GM21717 (cell line): ENCODE results near the gene MCM5.
"Not testable (repeated sequence)": the region's sequence is repeated elsewhere in the genome, so short reads cannot be mapped to it uniquely, and the experiment has no call there.

Source experiments
- ATAC-seq: cut with Tn5 transposase; IDR thresholded peaks from one replicate; pipeline ENCODE4 v1.9.1; 2021; ENCODE audit warnings: mild to moderate bottlenecking, moderate library complexity; ENCODE audit not compliant: unreplicated experiment

MCM5 gene

DNA sequence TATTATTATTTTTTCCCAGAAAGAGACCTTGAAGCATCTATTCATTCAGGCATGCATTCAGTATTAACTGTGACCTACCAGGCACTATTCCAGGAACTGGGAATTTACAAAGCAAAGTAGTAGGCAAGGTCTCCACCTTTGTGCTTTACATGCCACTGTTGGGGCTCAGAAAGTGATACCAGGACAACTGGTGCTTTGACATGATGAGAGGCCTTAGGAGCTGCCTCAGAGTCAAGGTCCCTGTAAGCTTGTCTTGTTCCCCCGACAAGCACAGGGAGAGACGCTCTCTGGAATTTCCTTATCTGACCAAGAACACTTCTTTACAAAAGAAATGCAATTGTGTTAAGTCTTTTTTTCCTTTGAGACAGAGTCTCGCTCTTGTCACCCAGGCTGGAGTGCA lies 21.3 kb upstream of the MCM5 start:
- no peak for ATAC-seq

DNA sequence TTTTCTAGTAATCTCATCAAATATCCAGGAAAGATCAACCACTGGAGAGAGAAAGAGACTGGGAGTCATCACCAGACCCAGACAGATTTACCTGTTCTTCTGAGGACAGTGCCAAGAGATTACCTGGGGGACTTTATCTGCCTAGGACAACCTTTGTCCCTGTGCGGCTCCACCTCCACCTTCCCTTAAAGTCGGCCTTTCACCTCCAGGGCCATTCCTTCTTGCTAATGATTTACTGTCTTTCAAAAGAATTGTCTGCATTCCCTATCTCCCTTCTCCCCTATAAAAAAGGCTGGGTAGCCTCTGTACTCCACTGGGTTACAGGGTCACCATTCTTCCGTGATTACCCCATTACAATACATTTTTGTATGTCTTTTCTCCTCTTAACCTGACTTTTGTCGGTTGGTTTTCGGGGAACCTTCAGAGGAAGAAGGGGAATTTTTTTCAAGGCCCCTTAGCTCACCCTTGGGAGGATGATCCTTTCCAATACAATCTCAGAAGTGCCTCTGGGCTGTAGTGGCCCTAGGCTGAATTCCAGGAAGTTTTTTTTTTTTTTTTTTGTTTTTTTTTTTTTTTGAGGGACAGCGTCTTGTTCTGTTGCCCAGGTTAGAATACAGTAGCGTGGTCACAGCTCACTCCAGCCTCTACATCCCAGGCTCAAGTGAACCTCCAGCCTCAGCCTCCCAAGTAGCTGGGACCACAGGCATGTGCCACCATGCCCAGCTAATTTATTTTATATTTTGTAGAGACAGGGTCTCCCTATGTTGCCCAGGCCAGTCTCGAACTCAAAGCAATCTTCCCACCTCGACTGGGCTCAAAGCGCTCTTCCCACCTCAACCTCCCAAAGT lies 20.6 kb upstream of the MCM5 start:
- no peak for ATAC-seq

DNA sequence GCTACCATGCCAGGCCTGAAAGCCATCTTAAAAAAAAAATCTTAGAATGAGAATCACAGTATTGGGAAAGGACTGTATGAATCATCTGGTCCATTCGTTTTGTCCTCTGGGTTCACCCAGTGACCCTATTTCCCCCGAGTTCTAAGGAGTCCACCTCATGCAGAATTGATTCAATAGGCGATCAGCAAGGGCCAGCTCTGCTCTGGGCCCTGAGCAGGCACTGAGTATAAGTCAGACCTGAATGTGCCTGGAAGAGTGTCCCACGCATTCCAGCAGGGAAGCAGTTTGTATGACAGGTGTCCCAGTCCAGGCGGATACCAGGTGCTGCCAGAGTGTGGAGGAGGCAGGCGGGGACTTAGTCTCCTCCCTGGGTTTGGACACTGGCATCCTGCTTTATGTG lies 19.9 kb upstream of the MCM5 start:
- no peak for ATAC-seq

GRCh38 chr22:35380537-35381423 lies 19.2 kb upstream of the MCM5 start, which contains the start of gene HMOX1:
HMOX1 (plus strand) TSS chr22:35381096; CDS start chr22:35381174, 78 bp downstream.
- ATAC-seq, result no peak

DNA sequence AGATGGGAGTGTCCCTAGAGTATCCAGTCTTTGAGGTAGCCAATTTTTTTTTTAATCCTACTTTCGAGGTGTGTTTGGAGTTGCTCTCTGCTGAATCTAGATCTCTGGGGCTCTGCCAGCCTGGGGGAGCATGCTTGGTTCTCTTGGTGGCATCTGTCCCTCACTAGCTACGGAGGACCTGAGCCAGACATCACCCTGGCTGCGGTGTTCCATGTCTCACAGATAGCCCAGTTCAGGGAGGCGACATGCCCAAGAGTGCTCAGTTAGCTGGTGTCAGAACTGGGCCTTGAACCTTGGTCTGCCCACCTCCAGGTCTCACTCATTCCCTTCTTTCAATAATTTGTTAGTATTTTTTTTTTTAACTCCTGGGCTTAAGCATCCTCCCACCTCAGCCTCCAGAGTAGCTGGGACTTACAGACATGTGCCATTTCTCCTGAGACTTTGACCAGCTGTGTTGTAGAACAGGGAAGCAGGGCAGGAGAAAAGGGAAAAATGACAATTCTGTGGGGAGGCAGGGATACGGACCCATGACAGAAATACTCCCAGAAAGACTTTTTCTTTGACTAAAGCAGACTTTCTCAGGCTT lies 18.4 kb upstream of the MCM5 start:
- no peak for ATAC-seq

DNA sequence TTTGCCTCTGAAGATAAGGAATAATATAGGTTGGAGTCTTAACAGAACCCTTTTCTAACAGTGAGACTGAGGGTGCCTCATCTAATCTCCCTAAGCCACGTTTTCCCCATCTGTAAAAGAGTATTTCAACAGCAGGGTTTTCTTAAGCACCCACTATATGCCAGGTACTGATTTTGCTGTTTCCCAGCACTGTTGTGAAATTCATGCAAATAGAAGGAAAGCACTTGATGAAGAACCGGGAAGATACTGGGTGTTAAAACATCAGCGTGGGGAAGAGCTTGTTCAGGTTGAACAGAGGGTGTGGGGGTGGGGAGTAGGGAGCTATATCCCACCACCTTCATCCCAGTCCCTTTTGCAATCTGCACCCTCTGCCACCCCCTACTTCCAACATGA lies 16.3 kb upstream of the MCM5 start:
- no peak for ATAC-seq

- ATAC-seq, result no peak
Observed at GRCh38 chr22:35384527-35384926, 15.4 kb upstream of the MCM5 start.

DNA sequence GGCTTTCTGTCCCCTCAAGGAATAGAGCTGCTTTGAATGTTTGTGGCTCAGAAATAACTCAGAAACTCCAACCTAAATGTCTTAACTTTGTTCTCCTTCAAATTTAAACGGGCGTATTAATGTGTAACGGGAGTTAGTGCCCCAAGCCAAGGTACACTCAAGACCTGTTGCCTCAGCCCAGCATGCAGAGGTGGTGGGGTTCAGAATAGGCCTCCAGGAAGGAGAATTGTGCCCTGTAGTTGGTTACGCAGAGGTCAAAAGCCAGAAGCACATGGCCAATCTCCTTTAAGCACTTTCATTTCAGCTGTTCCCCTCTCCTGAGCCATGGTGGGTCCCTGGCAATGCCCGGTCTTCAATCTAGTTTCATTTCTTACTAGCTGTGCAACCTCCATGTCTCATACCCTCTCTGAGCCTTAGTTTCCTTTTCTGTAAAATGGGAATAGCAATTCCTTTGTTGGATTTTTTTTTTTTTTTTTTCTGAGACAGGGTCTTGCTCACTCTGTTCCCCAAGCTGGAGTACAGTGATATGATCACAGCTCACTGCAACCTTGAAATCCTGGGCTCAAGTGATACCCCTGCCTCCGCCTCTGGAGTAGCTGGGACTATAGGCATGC lies 14.9 kb upstream of the MCM5 start:
- no peak for ATAC-seq

DNA sequence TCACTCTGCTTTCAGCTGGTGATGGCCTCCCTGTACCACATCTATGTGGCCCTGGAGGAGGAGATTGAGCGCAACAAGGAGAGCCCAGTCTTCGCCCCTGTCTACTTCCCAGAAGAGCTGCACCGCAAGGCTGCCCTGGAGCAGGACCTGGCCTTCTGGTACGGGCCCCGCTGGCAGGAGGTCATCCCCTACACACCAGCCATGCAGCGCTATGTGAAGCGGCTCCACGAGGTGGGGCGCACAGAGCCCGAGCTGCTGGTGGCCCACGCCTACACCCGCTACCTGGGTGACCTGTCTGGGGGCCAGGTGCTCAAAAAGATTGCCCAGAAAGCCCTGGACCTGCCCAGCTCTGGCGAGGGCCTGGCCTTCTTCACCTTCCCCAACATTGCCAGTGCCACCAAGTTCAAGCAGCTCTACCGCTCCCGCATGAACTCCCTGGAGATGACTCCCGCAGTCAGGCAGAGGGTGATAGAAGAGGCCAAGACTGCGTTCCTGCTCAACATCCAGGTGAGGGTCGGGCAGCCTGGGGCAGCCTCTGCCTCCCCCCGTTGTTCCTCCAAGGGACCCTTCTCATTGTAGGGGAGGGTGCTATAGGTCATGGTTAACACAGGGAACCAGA lies 13.2 kb upstream of the MCM5 start:
- ATAC-seq, result no peak

- ATAC-seq, result no peak
Observed at GRCh38 chr22:35390933-35391332, 9.0 kb upstream of the MCM5 start.

- no peak for ATAC-seq
Observed at GRCh38 chr22:35392357-35392756, 7.6 kb upstream of the MCM5 start.

DNA sequence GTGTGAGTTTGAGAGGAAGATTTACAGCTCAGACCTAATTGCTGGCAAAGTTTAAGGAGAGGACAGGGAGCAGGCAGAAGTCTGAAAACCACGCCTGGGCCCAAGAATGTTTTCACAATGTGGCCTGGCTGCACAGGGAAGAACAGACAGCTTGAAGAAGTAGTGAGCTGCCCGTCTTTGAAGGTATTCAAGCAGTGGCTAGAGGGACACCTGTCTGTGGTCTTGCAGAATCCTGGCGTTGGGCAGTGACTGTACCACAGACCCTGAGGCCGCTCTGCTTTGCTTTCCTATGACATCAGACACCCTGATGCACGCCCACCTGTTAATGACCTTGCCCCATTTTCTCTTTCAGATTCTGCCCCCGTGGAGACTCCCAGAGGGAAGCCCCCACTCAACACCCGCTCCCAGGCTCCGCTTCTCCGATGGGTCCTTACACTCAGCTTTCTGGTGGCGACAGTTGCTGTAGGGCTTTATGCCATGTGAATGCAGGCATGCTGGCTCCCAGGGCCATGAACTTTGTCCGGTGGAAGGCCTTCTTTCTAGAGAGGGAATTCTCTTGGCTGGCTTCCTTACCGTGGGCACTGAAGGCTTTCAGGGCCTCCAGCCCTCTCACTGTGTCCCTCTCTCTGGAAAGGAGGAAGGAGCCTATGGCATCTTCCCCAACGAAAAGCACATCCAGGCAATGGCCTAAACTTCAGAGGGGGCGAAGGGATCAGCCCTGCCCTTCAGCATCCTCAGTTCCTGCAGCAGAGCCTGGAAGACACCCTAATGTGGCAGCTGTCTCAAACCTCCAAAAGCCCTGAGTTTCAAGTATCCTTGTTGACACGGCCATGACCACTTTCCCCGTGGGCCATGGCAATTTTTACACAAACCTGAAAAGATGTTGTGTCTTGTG lies 6.6 kb upstream of the MCM5 start:
- ATAC-seq, result no peak

DNA sequence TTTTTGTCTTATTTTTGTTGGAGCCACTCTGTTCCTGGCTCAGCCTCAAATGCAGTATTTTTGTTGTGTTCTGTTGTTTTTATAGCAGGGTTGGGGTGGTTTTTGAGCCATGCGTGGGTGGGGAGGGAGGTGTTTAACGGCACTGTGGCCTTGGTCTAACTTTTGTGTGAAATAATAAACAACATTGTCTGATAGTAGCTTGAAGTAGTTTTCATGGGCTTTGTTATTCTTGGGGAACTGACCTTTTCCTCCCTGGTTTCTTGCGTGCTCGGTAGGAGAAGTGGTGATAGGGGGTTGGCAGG lies 6.0 kb upstream of the MCM5 start:
- no peak for ATAC-seq

DNA sequence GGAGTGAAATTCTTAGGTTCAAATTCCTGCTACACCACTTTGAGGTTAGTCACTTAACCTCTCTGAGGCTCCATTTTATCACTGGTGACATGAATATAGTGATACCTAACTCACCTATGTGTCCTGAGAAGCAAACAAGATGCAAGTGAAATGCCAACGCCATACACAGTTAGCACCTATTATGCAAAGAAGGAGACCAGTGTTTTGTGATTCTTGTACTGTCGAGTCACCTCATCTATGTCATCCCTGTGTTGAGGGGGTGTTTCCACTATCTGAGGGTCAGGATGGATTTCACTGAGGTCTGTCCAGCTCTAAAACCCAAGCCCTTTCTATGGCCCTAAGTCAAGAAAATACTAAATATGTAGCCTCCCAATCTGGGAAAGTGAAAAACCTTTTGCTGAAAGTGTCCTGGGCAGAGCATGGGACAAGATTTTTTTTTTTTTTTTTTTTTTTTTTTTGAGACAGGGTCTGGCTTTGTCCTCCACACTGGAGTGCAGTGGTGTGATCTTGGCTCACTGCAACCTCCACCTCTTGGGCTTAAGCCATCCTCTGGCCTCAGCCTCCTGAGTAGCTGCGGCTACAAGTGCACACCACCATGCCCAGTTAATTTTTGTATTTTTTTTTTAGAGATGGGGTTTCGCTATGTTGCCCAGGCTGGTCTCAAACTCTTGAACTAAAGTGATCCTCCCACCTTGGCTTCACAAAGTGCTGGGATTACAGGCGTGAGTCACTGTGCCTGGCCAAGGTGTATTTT lies 5.0 kb upstream of the MCM5 start:
- no peak for ATAC-seq

DNA sequence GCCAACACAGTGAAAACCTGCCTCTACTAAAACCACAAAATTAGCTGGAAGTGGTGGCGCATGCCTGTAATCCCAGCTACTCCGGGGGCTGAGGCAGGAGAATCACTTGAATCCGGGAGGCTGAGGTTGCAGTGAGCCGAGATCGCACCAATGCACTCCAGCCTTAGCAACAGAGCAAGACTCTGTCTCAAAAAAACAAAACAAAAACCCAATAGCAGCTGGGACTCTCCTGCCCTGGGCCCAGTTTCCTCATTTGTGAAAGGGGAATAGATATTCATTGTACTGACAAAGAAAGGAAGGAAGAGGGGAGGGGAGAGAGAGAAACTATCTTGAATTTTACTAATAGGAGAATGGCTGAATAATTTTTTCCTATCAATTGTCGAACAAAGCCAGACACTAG lies 3.3 kb upstream of the MCM5 start:
- ATAC-seq, result not testable (repeated sequence)

DNA sequence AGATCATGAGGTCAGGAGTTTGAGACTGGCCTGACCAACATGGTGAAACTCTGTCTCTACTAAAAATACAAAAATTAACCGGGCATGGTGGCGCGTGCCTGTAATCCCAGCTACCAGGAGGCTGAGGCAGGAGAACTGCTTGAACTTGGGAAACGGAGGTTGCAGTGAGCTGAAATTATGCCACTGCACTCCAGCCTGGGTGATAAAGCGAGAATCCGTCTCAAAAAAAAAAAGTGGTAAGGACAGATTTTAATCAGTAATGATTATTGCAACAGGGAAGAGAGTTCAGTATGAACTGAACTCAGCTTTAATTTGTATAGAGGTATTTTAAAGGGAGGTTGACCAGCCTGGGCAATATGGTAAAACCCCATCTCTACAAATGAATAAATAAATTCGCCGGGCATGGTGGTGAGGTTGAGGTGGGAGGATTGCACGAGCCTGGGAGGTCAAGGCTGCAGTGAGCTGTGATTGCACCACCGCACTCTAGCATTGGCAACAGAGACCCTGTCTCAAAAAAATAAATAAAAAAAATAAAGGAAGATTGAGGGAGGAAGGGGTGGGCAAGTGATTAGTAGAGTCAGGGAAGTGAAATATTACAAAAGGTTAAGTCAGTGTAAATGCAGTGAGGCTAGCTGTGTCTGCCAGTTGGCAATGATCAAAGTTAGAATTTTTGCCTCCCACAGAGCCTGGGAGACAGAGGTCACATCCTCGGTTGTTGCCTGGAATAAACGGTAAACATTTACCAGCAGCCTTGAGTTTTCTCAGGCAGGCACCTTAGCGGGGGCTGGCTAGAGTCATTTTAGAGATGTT lies 2.6 kb upstream of the MCM5 start:
- no peak for ATAC-seq

DNA sequence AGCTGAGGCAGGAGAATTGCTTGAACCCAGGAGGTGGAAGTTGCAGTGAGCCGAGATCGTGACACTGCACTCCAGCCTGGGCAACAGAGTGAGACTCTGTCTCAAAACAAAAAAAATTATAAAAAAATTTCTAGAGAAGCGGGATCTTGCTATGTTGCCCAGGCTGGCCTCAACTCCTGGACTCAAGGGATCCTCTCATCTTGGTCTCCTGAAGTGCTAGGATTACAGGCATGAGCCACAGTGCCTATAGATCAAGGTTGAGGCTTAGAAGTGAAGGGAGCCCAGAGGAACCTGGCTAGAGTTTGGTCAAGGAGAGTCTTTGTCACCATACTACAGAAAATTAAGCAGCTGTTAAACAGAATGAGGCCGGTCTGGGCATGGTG lies 1.4 kb upstream of the MCM5 start:
- ATAC-seq, result no peak

DNA sequence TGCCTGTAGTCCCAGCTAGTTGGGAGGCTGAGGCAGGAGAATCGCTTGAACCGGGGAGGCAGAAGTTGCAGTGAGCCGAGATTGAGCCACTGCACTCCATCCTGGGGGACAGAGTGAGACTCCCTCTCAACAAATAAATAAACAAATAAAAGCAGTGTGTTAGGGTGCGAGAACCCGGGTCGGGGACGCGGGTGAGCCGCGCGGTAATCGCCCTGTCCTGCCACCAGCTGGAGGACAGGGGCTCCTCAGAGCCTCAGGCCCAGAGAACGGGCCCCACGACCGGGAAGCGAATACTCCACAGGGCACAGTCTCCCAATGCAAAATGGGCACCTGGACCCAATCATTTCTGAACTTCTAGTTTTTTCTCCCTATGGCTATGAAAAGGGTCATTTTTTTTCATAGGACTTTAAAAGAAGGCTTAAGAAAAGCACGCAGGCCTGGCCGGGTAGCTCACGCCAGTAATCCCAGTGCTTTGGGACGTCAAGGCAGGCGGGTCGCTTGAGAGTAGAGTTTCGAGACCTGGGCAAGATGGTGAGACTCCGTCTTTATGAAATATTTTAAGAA lies 744 bp upstream of the MCM5 start:
- no peak for ATAC-seq
